Kidney epithelial cell (primary cell): ENCODE data around the gene MKNK2. TPM values are rescaled to one million over a fixed set of nuclear protein-coding genes. Genes with fewer than 3 reads are reported as not detected.

ENCODE experiments used
- DNase-seq: peaks from one replicate; pipeline ENCODE4 v3.0.0-alpha.2; 2010; ENCODE audit warnings: low read depth
- H3K27me3 ChIP-seq: 2 replicates; pipeline ENCODE4 v1.6.0; 2011; ENCODE audit warnings: low read length; ENCODE audit not compliant: control insufficient read depth, insufficient read depth
- H3K36me3 ChIP-seq: 2 replicates; pipeline ENCODE4 v1.5.1; 2011; ENCODE audit warnings: low read length; ENCODE audit not compliant: control insufficient read depth, insufficient read depth
- H3K4me3 ChIP-seq: 2 replicates; pipeline ENCODE4 v1.5.1; 2011; ENCODE audit warnings: low read depth, mild to moderate bottlenecking, control low read depth, low read length
- total RNA-seq: library from RNA; depleted of rRNA; stranded (reverse); fragments of >200 nt; gene quantifications from 2 replicates; pipeline ENCODE4 v1.2.3, GENCODE V29; 2015
- TF ChIP-seq, protein P1 (sequence below): IDR thresholded peaks from 2 replicates; pipeline ENCODE4 v1.5.1; 2011; ENCODE audit warnings: mild to moderate bottlenecking, moderate library complexity, low read length, control low read depth, inconsistent platforms; ENCODE audit not compliant: insufficient read depth, poor library complexity, severe bottlenecking

MKNK2 gene
- total RNA-seq, 1 donor from 2014 or later = 253 TPM

DNA sequence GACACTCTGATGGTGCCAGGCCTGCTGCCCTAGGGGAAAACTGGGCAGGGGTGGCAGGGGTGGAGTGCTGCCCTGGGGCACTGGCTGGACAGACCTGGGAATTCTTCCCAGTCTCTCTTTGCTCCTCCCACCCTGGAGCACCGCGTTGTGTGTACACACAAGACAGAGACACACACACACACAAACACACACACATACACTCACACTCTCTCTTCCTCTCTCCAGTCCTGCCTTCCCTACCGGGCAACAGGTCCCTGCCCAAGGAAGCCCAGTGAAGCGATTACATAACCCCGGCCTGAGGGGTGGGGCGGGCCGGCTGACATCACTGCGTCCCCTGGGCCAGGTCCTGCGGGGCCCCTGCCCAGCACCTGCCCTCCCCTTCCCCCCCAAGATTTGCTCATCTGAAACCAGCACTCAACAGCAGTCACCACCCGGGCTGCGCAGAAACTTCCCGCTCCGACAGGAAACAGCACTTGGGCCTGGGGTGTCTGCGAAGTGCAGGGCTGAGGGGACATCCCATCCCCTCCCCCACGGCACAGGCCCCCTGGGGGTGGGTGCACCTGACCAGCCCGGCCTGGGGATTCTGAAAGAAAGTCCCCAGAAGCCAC lies 1.2 kb downstream of the MKNK2 start:
- TF ChIP-seq, protein P1, sequence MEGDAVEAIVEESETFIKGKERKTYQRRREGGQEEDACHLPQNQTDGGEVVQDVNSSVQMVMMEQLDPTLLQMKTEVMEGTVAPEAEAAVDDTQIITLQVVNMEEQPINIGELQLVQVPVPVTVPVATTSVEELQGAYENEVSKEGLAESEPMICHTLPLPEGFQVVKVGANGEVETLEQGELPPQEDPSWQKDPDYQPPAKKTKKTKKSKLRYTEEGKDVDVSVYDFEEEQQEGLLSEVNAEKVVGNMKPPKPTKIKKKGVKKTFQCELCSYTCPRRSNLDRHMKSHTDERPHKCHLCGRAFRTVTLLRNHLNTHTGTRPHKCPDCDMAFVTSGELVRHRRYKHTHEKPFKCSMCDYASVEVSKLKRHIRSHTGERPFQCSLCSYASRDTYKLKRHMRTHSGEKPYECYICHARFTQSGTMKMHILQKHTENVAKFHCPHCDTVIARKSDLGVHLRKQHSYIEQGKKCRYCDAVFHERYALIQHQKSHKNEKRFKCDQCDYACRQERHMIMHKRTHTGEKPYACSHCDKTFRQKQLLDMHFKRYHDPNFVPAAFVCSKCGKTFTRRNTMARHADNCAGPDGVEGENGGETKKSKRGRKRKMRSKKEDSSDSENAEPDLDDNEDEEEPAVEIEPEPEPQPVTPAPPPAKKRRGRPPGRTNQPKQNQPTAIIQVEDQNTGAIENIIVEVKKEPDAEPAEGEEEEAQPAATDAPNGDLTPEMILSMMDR = no peak
- peaks cover 3% of the 10 kb centered on the region for H3K36me3 ChIP-seq
- no peak for DNase-seq
- H3K4me3 ChIP-seq = peak overlapping the region; percentile 92
- H3K27me3 ChIP-seq = no peaks in the 10 kb centered on the region

DNA sequence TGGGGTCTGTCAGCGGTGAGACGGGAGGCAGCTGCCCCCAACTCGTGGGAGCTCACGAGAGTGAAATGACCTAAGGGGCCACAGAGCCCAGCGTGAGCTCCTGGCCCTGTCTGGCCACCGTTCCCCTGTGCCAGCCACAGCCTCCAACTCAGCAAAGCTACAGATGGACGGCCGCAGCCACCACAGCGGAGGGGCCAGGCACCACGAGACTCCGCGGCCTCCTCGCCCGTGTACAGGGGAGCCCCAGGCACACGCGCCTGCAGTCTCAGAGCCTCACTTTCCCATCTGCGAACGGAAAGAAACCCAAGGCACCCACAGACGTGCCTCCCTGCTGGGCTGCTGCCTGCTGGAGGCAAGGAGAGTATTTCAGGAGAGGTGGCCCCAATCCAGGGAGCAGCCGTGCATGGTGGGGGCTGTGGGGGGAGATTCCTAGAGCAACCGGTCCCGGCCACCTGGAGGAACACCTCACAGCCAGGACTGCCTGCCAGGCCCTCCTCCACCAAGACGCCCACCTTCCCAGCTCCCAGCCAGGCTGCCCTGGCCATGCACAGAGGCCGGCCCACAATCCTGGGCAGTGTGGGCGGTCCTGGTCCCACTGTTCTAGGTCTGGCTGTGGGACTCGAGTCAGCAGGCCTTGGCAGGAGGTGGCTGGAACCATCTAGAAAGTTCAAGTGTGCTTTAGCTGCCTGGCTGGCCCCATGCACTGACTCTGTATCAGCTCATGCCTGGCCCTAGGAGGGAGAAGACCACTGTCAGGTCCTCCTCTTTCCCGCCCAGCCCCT lies 1.9 kb downstream of the MKNK2 start:
- TF ChIP-seq, protein P1 = no peak
- peaks cover 3% of the 10 kb centered on the region for H3K36me3 ChIP-seq
- DNase-seq = no peak
- H3K4me3 ChIP-seq = peak overlapping the region; percentile 92
- H3K27me3 ChIP-seq = no peaks in the 10 kb centered on the region

DNA sequence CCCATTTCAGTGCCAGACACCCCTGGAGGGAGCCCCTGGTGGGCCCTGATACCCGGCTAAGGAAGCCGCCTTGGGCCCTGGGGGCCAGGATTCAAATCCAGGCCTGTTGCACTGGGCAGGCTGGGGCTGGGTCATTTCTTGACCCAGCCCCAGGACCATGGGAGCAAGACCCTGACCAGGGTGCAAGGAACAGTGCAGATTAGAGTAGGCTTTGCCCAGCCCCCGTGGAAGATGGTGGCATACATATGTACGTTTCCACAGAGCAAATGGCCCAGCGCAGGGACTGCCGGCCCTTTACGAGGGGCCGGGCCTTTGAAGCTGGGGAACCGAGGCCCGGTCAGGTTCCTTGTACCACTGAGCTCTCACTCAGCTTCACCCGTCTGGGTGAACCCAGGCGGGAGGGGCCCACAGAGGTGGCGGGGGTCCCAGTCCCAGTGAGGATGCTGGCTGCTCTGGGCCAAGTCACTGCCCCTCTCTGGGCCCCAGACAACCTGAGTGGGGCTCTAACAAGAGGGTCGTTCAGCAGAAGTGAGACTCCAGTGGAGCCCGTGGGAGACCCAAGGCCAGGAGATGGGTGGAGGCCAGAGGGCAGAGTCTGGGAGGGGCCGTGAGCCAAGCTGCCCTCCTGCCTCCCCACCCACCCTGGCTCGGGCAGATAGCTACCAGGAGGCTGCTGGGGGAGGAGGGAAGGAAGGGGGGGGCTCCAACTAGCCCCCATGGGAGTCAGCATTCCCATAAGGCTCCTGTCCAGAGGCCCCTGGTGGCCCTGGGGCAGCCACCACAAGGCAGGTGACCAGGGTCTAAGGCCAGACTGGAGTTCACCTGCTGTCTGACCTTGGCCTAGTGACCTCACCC lies 2.7 kb downstream of the MKNK2 start:
- no peak overlapping the region for H3K4me3 ChIP-seq
- H3K27me3 ChIP-seq = no peaks in the 10 kb centered on the region
- TF ChIP-seq, protein P1 = no peak
- H3K36me3 ChIP-seq = peaks cover 3% of the 10 kb centered on the region
- no peak for DNase-seq

DNA sequence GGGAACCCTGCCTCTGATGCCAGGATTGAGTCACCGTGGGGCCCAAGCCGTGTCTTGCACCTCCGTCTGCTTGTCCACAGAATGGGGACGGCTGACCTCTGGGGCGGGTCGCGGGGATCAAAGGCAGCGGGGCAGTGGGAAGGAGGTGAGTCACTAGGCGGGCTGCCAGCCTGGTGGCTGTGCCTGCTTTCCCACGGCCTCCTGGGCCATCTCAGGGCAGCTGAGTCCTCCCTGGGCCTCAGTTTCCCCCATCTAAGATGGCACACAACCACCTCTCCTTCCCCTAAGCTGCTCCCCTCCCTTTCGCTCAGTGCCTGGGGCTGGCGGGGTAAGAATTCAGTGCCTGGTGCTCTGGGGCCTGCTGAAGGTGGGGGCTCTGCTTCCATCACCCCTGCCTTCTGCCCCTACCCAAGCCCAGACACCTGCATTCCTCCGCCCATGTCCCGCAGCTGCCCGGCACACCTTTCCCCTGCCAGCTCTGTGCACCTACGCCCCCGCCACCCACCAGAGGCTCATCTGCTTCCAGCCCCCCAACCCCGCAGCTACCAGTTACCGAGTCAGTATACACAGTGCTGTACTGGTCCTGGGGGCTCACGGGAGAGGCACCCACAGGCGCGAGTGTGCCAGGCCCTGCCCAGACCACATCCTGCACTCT lies 3.5 kb downstream of the MKNK2 start:
- TF ChIP-seq, protein P1 = no peak
- Histone ChIP-seq H3K27me3 (no peaks in the 10 kb centered on the region), H3K36me3 (peaks cover 3% of the 10 kb centered on the region), H3K4me3 (no peak overlapping the region)
- no peak for DNase-seq

DNA sequence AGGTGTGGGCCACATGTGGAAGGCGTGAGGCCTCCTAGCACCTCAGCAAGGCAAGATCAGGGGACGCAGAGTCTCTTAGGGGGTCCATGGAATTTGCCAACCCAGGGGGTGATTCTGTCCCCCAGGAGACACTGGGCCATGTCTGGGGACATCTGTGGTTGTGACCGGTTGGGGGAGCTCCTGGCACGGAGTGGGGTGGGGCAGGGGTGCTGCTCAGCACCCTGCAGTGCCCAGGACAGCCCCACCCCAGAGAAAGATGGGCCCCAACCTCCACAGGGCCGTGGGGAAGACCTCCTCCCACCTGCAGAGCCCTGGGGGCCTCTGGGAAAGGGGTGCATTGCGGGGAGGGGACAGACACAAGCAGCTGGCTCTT lies 4.0 kb downstream of the MKNK2 start:
- no peak overlapping the region for H3K4me3 ChIP-seq
- H3K27me3 ChIP-seq = no peaks in the 10 kb centered on the region
- TF ChIP-seq, protein P1 = no peak
- DNase-seq = no peak
- H3K36me3 ChIP-seq = peaks cover 3% of the 10 kb centered on the region
